Body of pancreas (tissue), 4 donors: ENCODE data around the gene ZNF555. TPM values are rescaled to one million over a fixed set of nuclear protein-coding genes. Genes with fewer than 3 reads are reported as not detected.
A peak's percentile ranks its signal among the peaks of the same experiment; 100 is the strongest.

Experiments used
- ATAC-seq: fragments of 150-250 bp; one replicate; pipeline ENCODE4 v1.9.1; 2016
- DNase-seq, 4 donors: peaks; one replicate each; pipeline ENCODE4 v3.0.0-alpha.2; 2019
- H3K27ac ChIP-seq, 4 donors: fragments of 200-600 bp; sonication (generic); 1 replicate in 3 of 4; 2 replicates in 1 of 4; pipeline versions ENCODE4 v1.5.1 to v1.6.1; 2016 to 2019; ENCODE audit warnings: mild to moderate bottlenecking in 1 of 4, mixed read lengths in 1 of 4, moderate library complexity in 1 of 4
- H3K27me3 ChIP-seq, 2 donors: fragments of 200-600 bp; sonication (generic); one replicate each; pipeline ENCODE4 v1.6.0; 2016; ENCODE audit warnings: mild to moderate bottlenecking in 1 of 2
- H3K36me3 ChIP-seq, 2 donors: fragments of 200-600 bp; sonication (generic); replicated peaks in 1 of 2; 2 replicates each; pipeline ENCODE4 v1.5.1; 2016; ENCODE audit warnings: low read depth in 2 of 2; ENCODE audit not compliant: insufficient read depth in 1 of 2
- H3K4me1 ChIP-seq: fragments of 200-600 bp; sonication (generic); one replicate; pipeline ENCODE4 v1.6.0; 2016
- H3K4me3 ChIP-seq, 2 donors: fragments of 200-600 bp; sonication (generic); 1 replicate in 1 of 2; 2 replicates in 1 of 2; pipeline ENCODE4 v1.5.1; 2016 to 2019
- H3K9me3 ChIP-seq, 3 donors: fragments of 200-600 bp; sonication (generic); 1 replicate in 2 of 3; 2 replicates in 1 of 3; pipeline ENCODE4 v1.5.1; 2016
- POLR2A ChIP-seq, 3 donors: fragments of 450-650 bp; IDR thresholded peaks; one replicate each; pipeline ENCODE4 v1.6.1; 2016; ENCODE audit warnings: antibody characterized with exemption in 3 of 3, mild to moderate bottlenecking in 2 of 3
- WGBS, 2 donors: methylation state at CpG; one replicate each; pipeline ENCODE4 v1.1.5; 2017; 5-methylcytosine and 5-hydroxymethylcytosine counted together
- intact Hi-C: fragments of 100-400 bp; cut with DNase I; formaldehyde crosslinking; loops from one replicate; pipeline ENCODE4 v1.15.1; 2023
- total RNA-seq, 2 donors: library from RNA; depleted of rRNA; stranded (reverse); fragments of >200 nt; gene quantifications; one replicate each; pipeline ENCODE4 v1.1.0, GENCODE V29; 2016
- TF ChIP-seq, protein P1 (sequence below), 7 experiments: fragments of 450-650 bp in 4 of 7; fragments of 200-600 bp in 3 of 7; sonication (generic) in 3 of 7; IDR thresholded peaks; one replicate each; pipeline ENCODE4 v1.5.1; 2016 to 2019; ENCODE audit warnings: antibody characterized with exemption in 7 of 7

Gene ZNF555
- total RNA-seq, 2 donors from 2014 or later = 2.3 to 4.6 TPM

- Histone ChIP-seq H3K36me3 (no peaks in the 10 kb centered on the region), H3K4me1 (no peaks in the 10 kb centered on the region)
- no peak for DNase-seq
Observed at GRCh38 chr19:2865334-2866100, 24.2 kb downstream of the ZNF555 start.

DNA sequence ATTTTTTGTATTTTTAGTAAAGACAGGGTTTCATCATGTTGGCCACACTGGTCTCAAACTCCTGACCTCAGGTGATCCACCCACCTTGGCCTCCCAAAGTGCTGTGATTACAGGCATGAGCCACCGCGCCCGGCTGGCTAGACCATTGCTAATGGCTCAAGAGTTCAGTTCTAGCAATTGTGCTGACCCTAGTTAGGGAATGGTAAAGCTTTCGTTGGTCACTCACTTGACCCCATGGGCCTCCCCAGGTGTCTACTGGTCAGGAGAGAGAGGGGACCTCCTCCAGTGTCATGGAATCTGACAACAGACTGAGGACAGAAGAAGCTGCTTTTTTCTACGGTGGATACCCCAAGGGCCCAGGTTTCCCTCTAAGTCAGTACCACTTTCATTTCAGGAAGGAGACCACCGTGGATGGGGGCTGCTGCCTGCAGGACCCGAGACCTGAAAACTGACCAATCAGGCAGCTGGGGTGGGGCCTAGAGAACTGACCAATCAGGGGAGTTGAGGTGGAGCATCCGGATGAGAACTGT lies 25.3 kb downstream of the ZNF555 start:
- no peaks in the 10 kb centered on the region for H3K27me3 ChIP-seq
- WGBS, 2 donors = 74 to 84% methylated on average over 7 to 8 of the region's 8 CpGs
- ATAC-seq (no peak), DNase-seq (no peak)
- no peak overlapping the region for H3K27ac ChIP-seq
- H3K36me3 ChIP-seq = no peaks in the 10 kb centered on the region
- H3K4me1 ChIP-seq = no peaks in the 10 kb centered on the region
- H3K9me3 ChIP-seq = no peaks in the 10 kb centered on the region
- TF ChIP-seq, protein P1, sequence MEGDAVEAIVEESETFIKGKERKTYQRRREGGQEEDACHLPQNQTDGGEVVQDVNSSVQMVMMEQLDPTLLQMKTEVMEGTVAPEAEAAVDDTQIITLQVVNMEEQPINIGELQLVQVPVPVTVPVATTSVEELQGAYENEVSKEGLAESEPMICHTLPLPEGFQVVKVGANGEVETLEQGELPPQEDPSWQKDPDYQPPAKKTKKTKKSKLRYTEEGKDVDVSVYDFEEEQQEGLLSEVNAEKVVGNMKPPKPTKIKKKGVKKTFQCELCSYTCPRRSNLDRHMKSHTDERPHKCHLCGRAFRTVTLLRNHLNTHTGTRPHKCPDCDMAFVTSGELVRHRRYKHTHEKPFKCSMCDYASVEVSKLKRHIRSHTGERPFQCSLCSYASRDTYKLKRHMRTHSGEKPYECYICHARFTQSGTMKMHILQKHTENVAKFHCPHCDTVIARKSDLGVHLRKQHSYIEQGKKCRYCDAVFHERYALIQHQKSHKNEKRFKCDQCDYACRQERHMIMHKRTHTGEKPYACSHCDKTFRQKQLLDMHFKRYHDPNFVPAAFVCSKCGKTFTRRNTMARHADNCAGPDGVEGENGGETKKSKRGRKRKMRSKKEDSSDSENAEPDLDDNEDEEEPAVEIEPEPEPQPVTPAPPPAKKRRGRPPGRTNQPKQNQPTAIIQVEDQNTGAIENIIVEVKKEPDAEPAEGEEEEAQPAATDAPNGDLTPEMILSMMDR (IDR thresholded peaks at IDR 0.05) = no peak
- TF ChIP-seq POLR2A (IDR thresholded peaks at IDR 0.05) = no peak
- H3K4me3 ChIP-seq = no peak overlapping the region
- intact Hi-C loops = no loop called here

More at GRCh38 chr19:2865334-2866100, 24.2 kb downstream of the ZNF555 start:
- intact Hi-C loops = no loop called here
- H3K9me3 ChIP-seq = no peaks in the 10 kb centered on the region
- TF ChIP-seq, protein P1 (IDR thresholded peaks at IDR 0.05) = no peak
- no peak overlapping the region for H3K27ac ChIP-seq
- WGBS, 2 donors = 26 to 36% methylated on average over 12 of the region's 12 CpGs
- H3K4me3 ChIP-seq = no peak overlapping the region
- ATAC-seq = no peak
- H3K27me3 ChIP-seq = no peaks in the 10 kb centered on the region

DNA sequence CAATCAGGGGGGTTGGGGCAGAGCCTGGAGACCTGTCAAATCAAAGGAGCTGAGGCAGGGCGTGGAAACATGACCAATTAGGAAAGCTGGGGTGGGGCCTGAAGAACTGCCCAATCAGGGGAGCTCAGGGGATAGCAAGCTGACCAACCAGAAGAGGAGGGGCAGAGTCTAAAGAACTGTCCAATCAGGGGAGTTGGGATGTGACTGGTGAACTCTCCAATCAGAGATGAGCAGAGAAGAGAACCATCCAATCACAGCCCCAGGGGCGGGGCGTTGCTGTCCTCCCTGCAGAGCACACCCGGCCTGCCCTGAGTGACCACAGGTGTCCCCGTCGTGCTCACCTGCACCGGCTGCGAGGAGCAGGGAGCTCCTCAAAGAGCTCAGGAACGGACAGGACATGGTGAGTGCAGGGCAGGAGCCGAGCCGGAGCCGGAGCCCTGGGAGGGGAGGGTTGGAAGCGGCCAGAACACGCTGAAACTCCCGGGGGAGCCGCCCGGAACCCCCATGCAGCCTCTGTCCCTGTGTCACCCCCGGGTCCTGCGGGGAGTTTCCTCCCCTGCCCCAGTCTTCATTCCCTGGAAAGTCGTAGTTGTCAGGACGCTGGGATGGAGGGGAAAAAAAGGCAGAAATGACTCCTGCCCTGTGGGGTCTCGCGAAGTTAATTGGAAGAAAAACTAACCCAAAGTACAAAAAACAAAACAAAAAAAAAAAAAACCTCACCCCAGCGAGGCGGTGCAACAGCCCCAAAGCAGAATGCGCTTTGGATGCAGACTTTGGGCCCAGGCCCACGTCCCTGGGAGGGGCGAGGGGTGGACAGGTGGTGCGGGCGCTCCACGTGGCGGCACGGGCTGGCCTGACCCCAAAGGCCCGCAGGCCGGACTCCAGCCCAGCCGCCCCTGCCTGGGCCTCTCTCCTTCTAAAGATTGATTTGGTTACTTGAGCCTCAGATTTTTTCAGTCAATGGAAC lies 26.0 kb downstream of the ZNF555 start, which contains the start of gene ZNF556:
Gene ZNF556 (plus strand): TSS at position 311 of the 967 bp plus-strand sequence. CDS start 87 bp downstream, at position 398.
- 78 to 82% methylated on average over 27 to 36 of the region's 36 CpGs for WGBS, 2 donors
- no peak for ATAC-seq
- intact Hi-C loops = no loop called here

GRCh38 chr19:2869618-2870017 lies 28.3 kb downstream of the ZNF555 start:
- no peak for DNase-seq
- Histone ChIP-seq H3K27me3 (no peaks in the 10 kb centered on the region), H3K27ac (no peak overlapping the region), H3K4me3 (no peak overlapping the region), H3K9me3 (no peaks in the 10 kb centered on the region), H3K36me3 (no peaks in the 10 kb centered on the region), H3K4me1 (no peaks in the 10 kb centered on the region)
- TF ChIP-seq POLR2A (IDR thresholded peaks at IDR 0.05) = no peak
- no peak for ATAC-seq
- WGBS, 2 donors = 79 to 89% methylated on average over 7 to 10 of the region's 10 CpGs
- intact Hi-C loops = loop anchor here (10.0 kb wide), 1 partner anchor 215 kb away; no protein-coding TSS in a partner anchor

More for the DNA sequence above, 26.0 kb downstream of the ZNF555 start, which contains the start of gene ZNF556:
- Histone ChIP-seq H3K27me3 (no peaks in the 10 kb centered on the region), H3K27ac (no peak within 1 kb of the TSS), H3K4me1 (no peaks in the 10 kb centered on the region), H3K9me3 (no peaks in the 10 kb centered on the region), H3K4me3 (no peak within 1 kb of the TSS), H3K36me3 (no peaks in the 10 kb centered on the region)
- DNase-seq = peak in 1 of 4 donors; percentile 17
- TF ChIP-seq, protein P1 (IDR thresholded peaks at IDR 0.05) = no peak
- no peak for TF ChIP-seq POLR2A (IDR thresholded peaks at IDR 0.05)
